ENCODE data around the gene KRTAP16-1.
"Not testable (repeated sequence)": the region's sequence is repeated elsewhere in the genome, so short reads cannot be mapped to it uniquely, and the experiment has no call there.

Gene KRTAP16-1, protein sequence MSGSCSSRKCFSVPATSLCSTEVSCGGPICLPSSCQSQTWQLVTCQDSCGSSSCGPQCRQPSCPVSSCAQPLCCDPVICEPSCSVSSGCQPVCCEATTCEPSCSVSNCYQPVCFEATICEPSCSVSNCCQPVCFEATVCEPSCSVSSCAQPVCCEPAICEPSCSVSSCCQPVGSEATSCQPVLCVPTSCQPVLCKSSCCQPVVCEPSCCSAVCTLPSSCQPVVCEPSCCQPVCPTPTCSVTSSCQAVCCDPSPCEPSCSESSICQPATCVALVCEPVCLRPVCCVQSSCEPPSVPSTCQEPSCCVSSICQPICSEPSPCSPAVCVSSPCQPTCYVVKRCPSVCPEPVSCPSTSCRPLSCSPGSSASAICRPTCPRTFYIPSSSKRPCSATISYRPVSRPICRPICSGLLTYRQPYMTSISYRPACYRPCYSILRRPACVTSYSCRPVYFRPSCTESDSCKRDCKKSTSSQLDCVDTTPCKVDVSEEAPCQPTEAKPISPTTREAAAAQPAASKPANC

GRCh38 chr17:41308918-41309359 is at the start of gene KRTAP16-1:
TSS of gene KRTAP16-1 (minus strand) at chr17:41309309. CDS start at chr17:41309253, 56 bp downstream.
- DNase-seq (ENCODE audit: low spot score) = no peak

DNA sequence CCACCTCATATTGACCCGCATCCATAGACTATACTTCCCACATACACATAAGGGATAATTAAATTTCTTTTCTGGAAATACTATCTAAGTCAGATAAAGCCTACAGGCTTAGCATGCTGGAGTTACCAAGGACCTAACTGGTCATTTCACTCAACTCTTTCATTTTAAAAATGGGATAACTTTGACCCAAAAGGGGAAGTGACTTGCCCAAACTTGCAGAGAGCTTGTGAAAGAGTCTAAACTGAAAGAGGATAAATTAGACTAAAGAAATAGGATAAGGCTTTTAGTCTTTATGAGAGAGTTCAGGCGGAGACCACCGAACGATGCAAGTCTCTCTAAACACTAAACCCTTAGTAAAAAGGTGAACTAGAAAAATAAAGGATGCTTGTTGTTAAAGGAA is 45.4 kb upstream of the KRTAP16-1 start:
- DNase-seq (ENCODE audit: low spot score) = no peak

DNA sequence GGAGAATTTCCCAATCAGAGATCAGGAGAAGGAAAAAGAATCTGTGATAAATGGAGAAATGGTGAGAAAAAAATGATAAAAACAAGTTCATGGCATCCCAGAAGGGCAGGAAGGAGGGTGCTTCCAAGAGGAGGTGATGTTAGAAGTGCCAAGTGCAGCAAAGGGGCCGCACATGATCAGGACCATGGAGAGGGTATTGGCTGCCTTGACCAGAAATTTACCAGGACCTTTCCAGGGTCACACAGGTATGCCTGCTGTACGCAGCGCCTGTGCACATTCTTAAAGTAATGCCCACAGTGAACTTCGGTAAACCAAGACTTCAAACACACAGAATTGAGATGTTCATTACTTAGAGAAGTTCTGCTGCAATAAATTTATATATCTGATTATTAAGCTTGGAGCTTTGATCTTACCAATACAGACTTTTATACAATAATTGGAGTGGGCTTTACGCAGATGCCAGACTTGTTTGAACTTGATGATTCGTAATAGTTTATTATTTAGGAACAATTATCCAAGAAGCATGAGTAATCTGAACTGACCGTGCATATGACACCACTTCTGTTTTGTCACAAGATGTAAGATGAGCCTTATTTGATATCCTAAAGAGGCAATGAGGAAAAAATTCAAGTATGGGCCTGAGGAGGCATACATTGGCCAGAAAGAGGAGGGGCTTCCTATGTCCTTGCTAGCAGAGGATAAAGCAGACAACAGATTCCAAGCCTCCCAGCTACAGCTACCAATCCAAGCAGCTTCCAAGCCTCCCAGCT is 43.7 kb upstream of the KRTAP16-1 start:
- DNase-seq (ENCODE audit: low spot score) = no peak

GRCh38 chr17:41351177-41351576 is 42.1 kb upstream of the KRTAP16-1 start:
- no peak for DNase-seq (ENCODE audit: low spot score)

GRCh38 chr17:41350381-41350878 is 41.3 kb upstream of the KRTAP16-1 start, which contains the start of gene KRT33A:
TSS of gene KRT33A (minus strand) at chr17:41350828. CDS start at chr17:41350767, 61 bp downstream.
- DNase-seq (ENCODE audit: low spot score) = not testable (repeated sequence)

DNA sequence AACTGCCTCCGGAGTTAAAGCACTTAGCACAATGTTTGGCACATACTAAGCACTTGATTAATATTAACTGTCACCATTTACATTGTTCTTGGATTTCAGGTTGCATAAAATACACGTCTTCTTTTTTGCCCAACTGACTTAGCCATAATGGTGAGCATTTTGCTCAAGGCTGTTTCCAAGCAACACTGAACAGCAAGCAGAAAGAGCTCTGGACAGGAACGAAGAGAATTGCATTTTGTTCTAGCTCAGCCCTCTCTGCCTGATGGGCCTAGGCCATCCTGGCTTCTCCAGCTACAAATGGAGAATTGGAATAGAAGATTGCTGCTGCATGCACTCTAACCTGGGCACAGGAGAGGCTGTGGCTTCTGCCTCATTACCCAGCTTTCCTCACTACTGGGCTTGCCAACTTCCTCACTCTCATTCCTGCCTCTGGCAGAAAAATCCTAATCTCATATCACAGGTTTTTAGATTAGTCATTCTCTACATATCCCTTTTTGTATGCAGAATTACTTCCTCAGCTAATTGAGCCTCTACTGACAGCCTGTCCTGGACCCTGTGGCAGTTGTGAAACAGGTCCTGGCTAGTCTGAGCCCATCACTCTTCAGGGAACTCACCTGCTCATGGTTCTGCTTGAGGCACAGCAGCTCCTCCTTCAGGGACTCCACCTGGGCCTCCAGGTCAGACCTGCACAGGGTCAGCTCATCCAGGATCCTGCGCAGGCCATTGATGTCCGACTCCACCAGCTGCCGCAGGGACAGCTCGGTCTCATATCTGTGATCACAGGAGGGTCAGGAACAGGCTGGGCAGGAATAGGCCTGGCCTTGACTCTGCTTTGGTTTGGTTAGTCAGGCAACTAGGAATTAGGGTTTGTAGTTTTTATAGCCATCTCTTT is 39.0 kb upstream of the KRTAP16-1 start:
- no peak for DNase-seq (ENCODE audit: low spot score)

- DNase-seq (ENCODE audit: low spot score) = not testable (repeated sequence)
Observed at GRCh38 chr17:41346421-41346820, 37.3 kb upstream of the KRTAP16-1 start.

GRCh38 chr17:41345992-41346391 is 36.9 kb upstream of the KRTAP16-1 start:
- DNase-seq (ENCODE audit: low spot score) = no peak

GRCh38 chr17:41343029-41343428 is 33.9 kb upstream of the KRTAP16-1 start:
- no peak for DNase-seq (ENCODE audit: low spot score)

GRCh38 chr17:41340934-41341861 is 32.1 kb upstream of the KRTAP16-1 start:
- no peak for DNase-seq (ENCODE audit: low spot score)

DNA sequence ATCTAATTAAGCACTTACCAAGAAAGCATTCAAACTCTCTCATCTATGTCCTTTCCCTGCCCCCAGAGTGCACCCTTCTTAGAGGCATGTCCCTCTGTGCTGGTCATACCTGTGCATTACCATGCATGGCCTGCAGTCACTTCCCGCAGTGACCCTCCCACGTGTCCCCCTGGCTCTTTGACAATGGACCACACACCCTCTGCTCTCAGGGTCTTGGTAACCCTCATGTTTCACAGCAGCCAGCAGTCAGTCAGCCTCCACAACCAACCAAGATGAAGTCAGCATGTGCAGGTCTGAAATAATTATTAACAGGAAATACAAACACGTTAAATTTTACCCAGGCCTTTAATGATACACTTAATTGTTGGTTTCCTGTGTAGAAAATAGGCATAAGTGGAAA is 31.4 kb upstream of the KRTAP16-1 start:
- peak; percentile 85 for DNase-seq (ENCODE audit: low spot score)

GRCh38 chr17:41339571-41340172 is 30.6 kb upstream of the KRTAP16-1 start:
- no peak for DNase-seq (ENCODE audit: low spot score)

- peak; percentile 83 for DNase-seq (ENCODE audit: low spot score)
Observed at GRCh38 chr17:41338961-41339485, 29.9 kb upstream of the KRTAP16-1 start.

DNA sequence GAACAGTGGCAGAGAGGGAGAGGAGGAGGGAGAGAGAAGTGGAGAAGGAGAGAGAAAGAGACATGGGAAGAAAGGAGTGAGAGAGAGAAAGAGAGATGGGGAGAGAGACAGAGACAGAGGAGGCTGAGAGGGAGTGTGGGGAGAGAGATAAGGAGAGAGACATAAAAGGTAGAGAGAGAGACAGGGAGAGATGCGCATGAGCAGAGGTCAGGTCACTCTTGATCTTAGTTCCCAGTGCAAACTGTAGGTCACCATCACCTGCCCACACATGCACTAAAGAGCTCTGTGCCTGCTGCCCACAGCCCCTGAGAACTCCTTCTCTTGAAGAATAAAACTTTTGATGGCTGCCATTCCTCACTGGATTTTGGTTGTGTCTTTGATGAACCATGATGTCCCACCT is 26.6 kb upstream of the KRTAP16-1 start:
- no peak for DNase-seq (ENCODE audit: low spot score)

GRCh38 chr17:41334385-41335305 is 25.5 kb upstream of the KRTAP16-1 start:
- DNase-seq (ENCODE audit: low spot score) = no peak

DNA sequence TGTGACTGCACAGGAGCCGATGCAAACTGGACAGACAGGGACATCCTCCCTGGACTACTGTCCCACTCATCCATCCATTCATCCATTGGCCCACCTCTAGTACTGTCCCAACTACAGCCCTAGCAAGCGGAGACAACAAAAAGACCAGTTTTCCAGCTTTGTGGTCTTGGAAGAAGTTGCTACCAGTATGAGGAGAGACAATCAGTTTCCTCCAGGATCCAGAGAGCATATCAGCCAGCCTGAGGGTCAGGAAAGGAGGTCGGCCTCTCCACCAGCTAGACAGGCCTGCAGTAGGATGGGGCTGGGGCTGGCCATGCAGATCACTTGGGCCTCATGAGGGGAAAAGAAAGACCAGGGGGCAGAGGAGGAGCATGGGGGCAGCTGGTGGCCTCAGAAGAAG is 24.7 kb upstream of the KRTAP16-1 start:
- no peak for DNase-seq (ENCODE audit: low spot score)

DNA sequence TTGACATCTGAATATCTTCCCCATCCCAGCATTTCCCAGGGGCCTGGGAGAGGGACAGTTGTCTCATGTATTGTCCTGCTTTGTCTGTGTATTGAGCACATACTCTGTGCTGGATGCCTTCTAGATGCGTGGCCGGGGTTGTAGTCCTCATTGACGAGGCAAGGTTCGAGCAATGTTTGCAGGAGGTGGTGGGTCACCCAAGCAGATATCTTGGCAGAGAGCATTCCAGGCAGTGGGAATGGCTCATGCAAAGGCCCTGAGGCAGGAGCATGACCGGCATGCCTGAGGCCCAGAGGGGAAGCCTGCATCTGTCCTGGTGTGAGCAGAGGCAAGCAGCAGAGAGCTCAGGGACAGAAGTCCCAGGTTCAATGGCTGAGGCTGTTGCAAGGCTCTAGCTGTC is 24.0 kb upstream of the KRTAP16-1 start:
- DNase-seq (ENCODE audit: low spot score) = no peak

DNA sequence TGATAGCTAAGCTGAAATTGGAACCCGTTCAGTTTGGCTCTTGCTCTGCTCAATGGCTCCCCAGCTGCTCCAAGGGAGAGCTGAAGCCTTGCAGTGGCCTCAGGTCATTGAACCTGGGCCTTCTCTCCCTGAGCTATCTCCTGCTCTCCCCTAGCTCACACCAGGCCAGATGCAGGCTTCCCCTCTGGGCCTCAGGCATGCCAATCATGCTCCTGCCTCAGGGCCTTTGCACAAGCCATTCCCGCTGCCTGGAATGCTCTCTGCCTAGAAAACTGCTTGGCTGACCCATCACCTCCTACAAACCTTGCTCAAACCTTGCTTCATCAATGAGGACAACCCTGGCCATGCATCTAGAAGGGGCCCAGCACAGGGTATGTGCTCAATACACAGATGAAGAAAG is 23.1 kb upstream of the KRTAP16-1 start:
- DNase-seq (ENCODE audit: low spot score) = no peak

DNA sequence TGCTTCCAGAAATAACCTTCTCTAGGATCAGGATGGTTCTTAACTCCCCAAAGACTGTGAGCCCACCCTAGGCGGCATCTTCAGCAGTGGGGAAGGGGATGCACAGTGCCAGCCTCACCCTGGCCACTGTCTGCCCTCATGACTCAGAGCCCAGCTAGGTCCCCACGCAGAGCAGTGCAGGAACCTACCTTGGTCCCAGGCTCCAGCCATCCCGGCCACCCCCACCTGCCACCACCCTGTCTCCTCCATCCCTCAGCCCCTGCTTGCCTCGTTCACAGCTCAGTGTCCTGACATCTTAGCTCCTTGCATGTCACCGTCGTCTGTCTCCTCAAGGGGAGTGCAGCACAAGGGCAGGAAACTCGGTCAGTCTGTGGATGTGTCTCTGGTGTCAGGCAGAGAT is 22.5 kb upstream of the KRTAP16-1 start:
- DNase-seq (ENCODE audit: low spot score) = no peak

All from kidney tubule cell (primary cell).